Superior temporal gyrus (tissue), 1 donor: Measurements from ENCODE around the gene ABCC2.
"Not testable (repeated sequence)": the region's sequence is repeated elsewhere in the genome, so short reads cannot be mapped to it uniquely, and the experiment has no call there.

ENCODE experiments used
- DNase-seq: peaks from one replicate; pipeline ENCODE4 v3.0.0-alpha.2; 2016; ENCODE audit errors: extremely low spot score

The ABCC2 gene

DNA sequence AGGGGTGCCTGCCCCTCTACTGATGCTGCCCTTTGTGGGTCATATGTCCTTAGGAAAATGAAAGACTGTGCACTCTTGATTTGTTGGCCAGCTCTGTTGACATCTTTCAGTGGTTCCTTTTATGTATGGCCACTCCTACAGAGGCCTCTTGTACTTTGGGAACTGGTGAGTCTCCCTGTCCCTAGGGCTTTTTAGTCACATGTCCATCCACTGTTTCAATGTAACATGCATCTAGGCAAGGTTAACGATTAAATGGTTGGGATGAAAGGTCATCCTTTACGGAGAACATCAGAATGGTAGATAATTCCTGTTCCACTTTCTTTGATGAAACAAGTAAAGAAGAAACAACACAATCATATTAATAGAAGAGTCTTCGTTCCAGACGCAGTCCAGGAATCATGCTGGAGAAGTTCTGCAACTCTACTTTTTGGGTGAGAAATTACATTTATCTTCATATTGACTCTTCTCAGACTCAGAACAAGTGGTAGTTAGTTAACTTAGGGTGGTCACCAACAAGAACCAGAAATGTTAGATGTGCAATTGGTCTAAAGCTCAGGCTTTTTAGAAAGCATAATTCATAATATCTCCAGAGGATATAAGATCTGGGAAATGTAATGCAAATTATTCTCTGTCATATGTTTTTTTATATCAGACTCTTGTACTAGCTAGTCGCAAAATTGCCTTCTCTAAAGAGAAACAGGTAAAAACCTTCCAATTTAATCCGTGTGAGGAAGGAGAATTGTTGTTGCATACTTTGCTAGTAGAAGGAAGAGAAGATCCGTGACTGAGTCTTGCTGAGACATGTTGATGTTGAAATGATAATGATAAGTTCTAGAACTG, at the start of gene ABCC2:
Gene ABCC2, plus strand, starts transcription at position 194 of the 840 bp plus-strand sequence. Its CDS starts 205 bp downstream, at position 399.
- DNase-seq = no peak

DNA sequence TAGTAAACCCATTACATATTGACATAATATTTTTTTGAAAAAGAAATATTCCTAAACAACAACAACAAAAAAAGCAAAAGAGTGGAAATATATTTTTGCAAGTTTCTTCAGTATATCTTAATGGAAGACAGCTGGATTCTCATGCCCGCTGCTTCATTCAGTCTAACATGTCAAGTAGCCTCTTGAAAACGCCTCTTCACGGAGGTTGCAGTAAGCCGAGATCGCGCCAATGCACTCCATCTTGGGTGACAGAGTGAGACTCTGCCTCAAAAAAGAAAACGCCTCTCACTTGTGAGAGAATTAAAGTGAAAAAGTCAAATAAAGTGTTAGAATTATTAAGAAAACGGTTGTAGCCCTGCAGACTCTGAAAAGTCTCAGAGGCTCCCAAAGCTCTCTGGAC, 49.1 kb upstream of the ABCC2 start:
- no peak for DNase-seq

DNA sequence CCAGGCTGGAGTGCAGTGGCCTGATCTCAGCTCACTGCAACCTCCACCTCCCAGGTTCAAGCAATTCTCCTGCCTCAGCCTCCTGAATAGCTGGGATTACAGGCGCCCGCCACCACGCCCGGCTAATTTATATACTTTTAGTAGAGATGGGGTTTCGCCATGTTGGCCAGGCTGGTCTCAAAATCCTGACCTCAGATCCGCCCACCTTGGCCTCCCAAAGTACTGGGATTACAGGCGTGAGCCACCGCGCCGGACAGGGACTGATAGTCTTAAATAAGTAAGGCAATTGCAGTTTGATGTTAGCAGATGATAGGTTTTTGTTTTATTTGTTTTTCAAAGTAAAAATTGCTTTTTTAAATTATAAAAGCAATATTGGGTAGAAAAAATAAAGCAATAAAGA, 48.3 kb upstream of the ABCC2 start:
- not testable (repeated sequence) for DNase-seq

- DNase-seq = no peak
Measured at GRCh38 chr10:99740260-99740659, 42.2 kb upstream of the ABCC2 start.

GRCh38 chr10:99740933-99741559, 41.4 kb upstream of the ABCC2 start:
- no peak for DNase-seq

DNA sequence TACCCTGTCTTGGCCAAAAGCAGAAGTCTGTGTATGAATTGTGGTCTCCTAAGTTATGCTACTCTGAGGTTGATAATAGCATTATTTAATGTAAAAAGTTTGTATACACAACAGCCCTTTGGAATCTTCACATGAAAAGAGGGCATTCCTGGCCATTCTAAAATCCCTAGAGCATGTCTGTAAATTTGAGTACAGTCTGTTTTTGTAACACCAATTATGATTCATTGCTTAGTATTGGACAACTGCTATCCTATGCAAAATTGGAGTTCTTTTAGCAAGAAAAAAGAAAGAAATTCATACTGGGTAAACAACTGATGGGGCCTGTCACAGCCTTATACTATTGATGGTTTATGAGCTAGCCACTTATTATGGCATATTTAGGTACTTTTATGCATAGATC, 40.2 kb upstream of the ABCC2 start:
- no peak for DNase-seq

GRCh38 chr10:99742701-99743100, 39.7 kb upstream of the ABCC2 start:
- DNase-seq = no peak

- DNase-seq = no peak
Measured at GRCh38 chr10:99743841-99744240, 38.6 kb upstream of the ABCC2 start.

DNA sequence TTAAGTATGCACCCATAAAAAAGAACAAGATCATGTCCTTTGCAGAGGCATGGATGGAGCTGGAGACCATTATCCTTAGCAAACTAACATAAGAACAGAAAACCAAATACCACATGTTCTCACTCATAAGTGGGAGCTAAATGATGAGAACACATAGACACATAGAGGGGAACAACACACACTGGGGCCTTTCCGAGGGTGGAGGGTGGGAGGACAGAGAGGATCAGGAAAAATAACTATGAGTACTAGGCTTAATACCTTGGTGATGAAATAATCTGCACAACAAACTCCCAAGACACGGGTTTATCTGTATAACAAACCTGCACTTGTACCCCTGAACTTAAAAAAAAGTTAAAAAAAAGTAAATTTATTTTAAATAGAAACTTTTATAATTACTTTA, 36.3 kb upstream of the ABCC2 start:
- DNase-seq = not testable (repeated sequence)

DNA sequence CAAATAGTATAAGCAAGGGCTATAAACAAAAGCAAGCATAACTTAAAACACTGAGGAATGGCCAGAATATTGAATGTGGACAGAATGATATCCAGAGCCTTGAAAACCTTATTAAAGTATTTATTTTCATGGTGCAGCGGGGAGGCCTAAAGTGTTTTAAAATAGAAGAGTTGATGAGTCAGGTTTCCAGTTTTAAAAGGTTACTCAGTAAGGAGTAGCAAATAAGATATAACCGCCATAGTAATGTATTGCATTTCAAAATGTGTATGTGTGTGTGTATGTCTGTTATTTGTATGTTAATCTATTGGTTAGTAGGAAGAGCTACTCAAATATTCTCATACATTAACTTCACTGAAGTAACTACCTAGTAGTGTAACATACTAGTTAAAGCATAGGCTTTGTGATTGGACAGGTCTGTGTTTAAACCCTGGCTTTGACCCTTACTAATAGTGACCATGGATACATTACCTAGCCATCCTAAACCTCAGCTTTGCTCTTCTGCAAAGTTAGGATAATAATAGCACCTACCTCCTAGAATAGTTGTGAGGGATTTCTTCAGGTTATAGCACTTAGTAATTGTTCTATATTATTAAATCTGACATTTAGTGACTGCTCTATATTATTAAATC, 33.5 kb upstream of the ABCC2 start:
- DNase-seq = no peak

DNA sequence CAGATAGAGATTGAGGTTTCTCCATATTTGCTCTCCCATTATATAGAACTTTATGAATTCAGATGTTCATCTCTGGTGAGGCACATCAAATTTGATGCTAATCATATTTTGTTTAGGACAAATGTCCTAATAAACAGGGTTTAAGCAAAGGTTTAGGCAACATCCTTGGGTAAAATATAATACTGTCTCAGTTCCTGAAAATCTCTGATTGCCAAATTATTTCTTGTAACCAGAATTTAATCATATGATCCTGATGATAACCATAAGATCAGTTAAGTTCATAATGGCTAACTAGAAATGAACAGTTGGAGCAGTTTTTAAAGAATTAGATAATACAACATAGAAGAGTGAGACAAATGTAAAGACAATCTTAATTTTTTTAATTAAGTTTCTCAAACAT, 31.8 kb upstream of the ABCC2 start:
- DNase-seq = no peak

GRCh38 chr10:99754670-99755069, 27.8 kb upstream of the ABCC2 start:
- DNase-seq = no peak

DNA sequence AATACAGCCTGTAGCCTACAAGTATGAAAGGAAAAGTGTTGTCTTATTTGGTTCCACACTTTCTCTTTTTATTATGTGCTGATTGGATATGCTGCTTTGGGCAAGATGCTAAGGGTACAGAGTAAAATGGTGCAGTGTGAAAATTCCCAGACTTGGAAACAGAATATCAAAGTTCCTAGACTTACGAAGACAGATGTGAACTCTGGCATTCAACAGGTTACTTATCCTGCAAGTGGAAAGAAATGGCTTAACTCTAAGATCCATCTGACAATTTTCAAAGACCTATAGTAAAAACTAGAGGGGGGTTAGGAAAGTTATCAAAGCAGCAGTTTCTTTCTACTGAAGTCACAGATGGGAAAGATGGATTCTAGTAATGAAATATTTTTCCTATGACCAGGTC, 26.3 kb upstream of the ABCC2 start:
- DNase-seq = no peak

DNA sequence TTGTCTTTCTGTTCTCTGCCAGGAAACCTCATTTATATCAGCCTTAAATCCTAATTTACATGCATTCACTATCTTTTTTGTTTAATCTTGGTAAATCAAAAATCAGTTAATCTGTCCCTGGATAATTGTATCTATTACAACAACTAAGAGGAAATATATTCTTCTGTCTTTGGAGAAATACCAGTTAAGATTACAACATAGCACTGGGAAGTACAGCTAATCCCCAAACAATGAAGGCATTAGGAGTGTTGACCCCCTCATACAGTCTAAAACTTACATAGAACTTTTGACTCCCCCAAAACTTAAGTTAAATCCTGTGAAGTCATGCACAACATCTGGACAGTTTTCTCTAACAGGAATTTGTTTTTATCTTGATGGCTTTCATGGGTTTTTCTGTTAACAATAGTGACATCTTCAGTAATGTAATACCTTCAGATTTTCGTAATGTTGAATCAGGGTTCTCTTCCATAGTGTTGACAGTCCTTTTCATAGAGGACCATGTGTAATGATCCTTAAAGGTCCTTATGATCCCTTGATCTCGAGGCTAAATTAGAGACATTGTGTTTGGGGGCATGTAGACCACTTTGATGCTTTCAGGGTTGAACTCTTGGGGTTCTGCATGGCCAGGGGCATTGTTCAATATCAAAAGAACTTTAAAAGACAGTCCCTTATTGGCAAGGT, 24.1 kb upstream of the ABCC2 start:
- DNase-seq = no peak

GRCh38 chr10:99760321-99760720, 22.1 kb upstream of the ABCC2 start:
- DNase-seq = no peak

GRCh38 chr10:99761365-99761764, 21.1 kb upstream of the ABCC2 start:
- peak; percentile 27 for DNase-seq

DNA sequence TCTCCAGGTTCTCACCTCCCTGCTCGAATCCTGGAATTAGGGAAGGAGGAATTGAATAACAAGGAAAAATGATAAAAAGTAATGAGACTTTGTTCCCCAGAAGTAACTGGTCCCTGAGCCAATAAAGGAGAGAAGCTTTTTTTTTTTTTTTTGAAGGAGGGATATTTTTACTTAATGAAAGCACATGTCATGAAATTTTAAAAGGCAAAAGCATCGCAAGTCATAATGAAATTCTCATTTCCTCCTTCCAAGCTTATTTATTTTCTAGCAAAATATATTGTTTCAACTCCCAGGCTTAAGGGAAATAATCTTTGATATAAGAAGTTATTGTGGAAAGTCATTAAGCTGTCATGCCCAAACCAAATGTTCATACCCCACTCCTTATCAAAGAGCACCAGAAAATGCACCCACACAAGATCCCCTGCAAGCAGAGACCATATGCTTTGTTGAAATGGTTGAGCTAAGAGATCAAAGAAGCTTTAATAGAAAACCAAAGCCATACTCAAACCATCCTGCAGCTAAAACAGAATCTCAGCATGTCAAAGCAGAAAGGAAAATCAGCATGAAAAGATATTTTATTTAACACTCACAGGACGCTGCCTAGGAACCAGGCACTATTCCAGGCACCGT, 16.7 kb upstream of the ABCC2 start:
- DNase-seq = no peak

GRCh38 chr10:99766302-99766681, 16.1 kb upstream of the ABCC2 start:
- DNase-seq = no peak

- DNase-seq = no peak
Measured at GRCh38 chr10:99767901-99768300, 14.5 kb upstream of the ABCC2 start.

DNA sequence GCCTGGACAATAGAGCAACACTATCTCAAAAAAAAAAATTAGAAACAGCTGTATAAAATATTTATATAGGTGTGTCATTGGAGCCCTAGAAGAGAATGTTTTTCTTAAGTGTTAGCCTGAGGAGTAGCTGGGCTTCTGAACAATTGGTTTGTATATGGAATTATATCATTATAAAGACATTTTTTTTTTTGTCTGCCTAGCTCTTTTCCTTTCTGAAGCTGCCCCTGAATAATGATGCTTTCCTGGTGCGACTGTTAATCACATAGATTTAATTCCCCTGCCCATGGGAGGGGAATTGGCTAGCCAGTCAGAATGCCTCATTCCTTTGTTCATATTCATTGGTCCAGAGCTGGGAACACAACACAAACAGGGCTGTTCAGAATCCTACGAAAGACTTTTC, 13.9 kb upstream of the ABCC2 start:
- DNase-seq = no peak

GRCh38 chr10:99769706-99770105, 12.7 kb upstream of the ABCC2 start:
- DNase-seq = no peak
